NCI-H1105 (cell line): Measurements from ENCODE around the gene CHST14.

Experiments
- DNase-seq: peaks from one replicate; lab custom pipeline; 2025; lab: John Stamatoyannopoulos, UW

The CHST14 gene

GRCh38 chr15:40493089-40493840 lies 22.5 kb downstream of the CHST14 start:
- no peak for DNase-seq

DNA sequence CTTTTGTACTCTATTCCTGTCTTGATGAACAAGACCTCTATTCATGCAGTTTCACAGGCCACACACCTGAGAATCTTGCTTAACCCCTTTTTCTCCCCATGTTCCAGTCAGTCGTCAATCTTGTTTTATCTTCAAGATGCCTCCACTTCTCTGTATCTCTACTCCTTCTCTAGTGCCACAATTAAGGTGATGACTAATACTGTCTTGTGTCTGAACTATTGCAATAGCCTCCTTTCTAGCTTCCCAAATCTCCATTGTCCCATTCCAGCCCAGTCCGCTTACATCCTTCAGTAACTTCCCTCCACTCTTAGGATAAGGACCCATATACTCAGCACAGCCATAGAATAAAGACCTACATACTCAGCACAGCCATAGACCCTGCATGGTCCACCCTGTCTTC lies 24.7 kb downstream of the CHST14 start:
- DNase-seq = no peak

- DNase-seq = no peak
These were observed 27.6 kb downstream of the CHST14 start for GRCh38 chr15:40498418-40498817.

DNA sequence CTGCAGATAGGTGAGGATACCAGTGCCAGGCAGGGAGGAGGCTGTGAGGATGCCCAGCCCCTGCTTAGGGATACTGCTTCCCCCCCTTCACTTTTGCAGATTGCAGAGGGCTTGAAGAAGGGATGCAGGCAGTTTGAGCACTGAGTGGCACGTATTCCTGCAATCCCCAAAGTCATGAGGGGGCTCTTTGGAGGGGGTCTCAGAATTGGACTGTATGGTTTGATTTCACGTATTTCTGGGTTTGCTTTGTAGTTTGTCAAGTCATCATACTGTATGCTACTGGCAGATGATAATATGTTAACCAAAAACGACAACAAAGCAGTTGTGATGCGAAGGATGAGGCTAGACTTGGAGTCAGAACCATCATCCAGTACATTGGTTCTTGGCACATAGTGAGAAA lies 28.1 kb downstream of the CHST14 start:
- no peak for DNase-seq

- DNase-seq = no peak
These were observed 29.1 kb downstream of the CHST14 start for GRCh38 chr15:40499931-40500330.

- DNase-seq = no peak
These were observed 30.0 kb downstream of the CHST14 start for GRCh38 chr15:40500568-40501330.

DNA sequence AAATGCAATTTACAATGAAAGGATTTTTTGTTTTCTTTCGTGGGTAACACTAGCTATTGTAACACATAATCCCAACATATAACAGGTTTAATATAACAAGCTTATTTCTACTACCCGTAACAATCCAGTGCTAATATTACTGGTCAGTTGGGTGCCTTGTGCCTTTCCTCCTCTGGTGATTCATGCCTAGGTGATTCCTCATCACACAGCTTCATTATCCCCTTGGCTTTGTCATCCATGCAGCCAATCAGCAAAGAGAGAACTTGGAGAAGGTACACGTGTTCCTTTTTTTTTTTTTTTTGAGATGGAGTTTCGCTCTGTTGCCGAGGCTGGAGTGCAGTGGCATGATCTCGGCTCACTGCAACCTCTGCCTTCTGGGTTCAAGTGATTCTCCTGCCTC lies 30.7 kb downstream of the CHST14 start:
- no peak for DNase-seq

- DNase-seq = peak; percentile 14
These were observed 36.3 kb downstream of the CHST14 start for GRCh38 chr15:40506964-40507571.

- DNase-seq = no peak
These were observed 37.4 kb downstream of the CHST14 start for GRCh38 chr15:40508216-40508615.

DNA sequence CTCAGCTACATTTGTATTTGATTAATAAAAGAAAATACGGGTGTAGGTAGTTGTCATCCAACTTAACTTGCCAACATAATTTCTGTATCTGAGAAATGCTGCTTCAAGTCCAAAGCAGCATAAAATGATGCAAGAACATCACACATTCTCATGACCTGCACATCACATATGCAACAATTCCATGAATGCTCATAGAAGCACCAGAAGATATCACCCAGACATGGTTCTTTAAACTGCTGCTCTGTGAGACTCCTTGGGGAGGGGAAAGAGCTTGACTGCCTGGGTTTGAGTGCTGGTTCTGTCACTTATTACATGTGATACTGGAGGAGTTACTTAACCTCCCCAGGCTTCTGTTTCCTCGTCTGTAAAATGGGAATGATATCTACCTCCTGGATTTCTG lies 39.4 kb downstream of the CHST14 start:
- DNase-seq = no peak

DNA sequence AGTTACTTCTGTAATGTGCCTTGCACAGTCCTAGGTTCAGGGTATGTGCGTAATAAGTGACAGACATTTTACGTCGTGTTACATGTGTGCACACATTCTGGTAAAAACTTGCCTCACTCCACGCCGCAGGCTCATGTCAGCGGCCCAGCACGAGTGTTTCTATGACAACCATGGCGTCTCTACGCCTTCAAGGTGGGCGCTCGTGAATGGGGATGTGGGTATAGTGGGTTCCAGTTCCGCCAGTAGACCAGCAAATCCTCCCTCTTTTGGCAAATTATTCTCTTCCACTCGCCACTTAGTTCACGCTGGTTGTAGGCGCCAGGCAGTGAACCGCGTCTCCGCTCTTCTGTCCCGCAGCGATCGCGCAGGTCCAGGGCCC lies 40.3 kb downstream of the CHST14 start:
- no peak for DNase-seq

DNA sequence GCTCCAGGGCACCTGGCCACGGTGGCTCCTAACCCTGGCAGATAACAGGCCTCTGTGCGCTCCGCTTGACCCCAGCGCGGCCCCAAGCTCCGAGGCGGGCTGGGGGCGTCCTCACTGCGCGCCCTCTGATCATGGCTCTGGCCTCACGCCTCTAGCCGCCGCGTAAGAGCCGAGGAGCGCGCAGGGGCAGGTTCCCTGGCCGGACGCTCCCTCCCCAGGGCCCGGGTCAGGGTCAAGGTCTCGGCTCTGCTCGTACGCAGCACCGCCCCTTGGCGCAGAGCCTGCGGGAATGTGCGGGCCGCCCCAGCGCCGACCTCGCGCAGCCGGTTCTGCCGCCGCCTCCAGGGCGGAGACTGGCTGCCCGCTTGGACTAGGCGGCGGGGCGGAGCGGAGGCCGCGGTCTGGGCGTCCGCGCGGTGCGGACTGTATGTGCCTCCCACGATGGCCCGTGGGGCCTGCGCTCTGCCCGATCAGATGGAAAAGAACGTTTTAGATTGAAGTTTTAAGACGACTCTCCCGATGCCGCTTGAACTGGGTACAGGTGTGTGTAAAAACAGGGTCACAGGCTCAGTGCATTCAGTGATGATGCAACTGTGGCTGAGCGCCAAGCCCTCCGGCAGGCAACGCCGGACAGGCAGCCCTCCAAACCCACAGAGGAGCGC lies 40.8 kb downstream of the CHST14 start:
- no peak for DNase-seq

GRCh38 chr15:40512440-40512839 lies 41.7 kb downstream of the CHST14 start:
- no peak for DNase-seq

GRCh38 chr15:40513609-40514008 lies 42.8 kb downstream of the CHST14 start:
- no peak for DNase-seq

DNA sequence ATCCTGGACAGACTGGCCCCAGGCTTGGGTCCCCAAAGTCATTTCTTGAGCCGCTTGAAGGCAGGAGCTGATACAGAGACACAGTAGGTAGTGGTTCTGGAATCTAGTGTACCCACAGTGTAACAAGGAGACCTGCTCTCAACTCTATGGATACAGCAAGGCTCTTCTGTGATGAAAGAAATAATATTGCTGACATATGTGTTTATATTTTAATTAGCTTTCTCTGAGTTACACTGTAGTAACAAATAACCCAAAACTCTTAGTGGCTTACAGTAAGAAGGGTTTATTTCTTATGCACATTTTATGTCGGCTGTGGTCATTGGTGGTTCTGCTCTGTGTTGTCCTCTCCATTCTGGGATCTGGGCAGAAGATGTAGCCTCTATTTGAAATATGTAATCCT lies 45.5 kb downstream of the CHST14 start:
- no peak for DNase-seq
